PFSK-1 (cell line): ENCODE measurements around the gene HIVEP2.

Experiments
- FOXP2 ChIP-seq: optimal IDR thresholded peaks from 2 replicates; pipeline ENCODE3; 2011; ENCODE audit warnings: borderline replicate concordance, control low read depth, inconsistent platforms; ENCODE audit not compliant: insufficient read depth; ENCODE audit errors: extremely low read length, extremely low read depth
- POLR2AphosphoS5 ChIP-seq: IDR thresholded peaks from 2 replicates; pipeline ENCODE4 v1.6.1; 2012; ENCODE audit warnings: low read depth, mild to moderate bottlenecking, control low read depth, low read length, moderate library complexity
- REST ChIP-seq, 2 experiments: IDR thresholded peaks; 2 replicates each; pipeline versions ENCODE4 v1.6.1 to v1.8.0; 2011 to 2012; ENCODE audit warnings: low read depth in 2 of 2, low read length in 2 of 2, control low read depth in 1 of 2, inconsistent platforms in 1 of 2, mild to moderate bottlenecking in 1 of 2, moderate library complexity in 1 of 2; ENCODE audit not compliant: insufficient read depth in 1 of 2
- SIN3A ChIP-seq: IDR thresholded peaks from 2 replicates; pipeline ENCODE4 v1.6.1; 2012; ENCODE audit warnings: mild to moderate bottlenecking, low read length, moderate library complexity, borderline replicate concordance; ENCODE audit not compliant: insufficient read depth
- TAF1 ChIP-seq: IDR thresholded peaks from 2 replicates; pipeline ENCODE4 v1.6.1; 2012; ENCODE audit warnings: low read length, control low read depth, borderline replicate concordance; ENCODE audit not compliant: insufficient read depth

HIVEP2 gene

GRCh38 chr6:142856624-142857232 lies 88.2 kb downstream of the HIVEP2 start:
- no peak for TF ChIP-seq FOXP2
- TF ChIP-seq REST (IDR thresholded peaks at IDR 0.05; ENCODE audit: insufficient read depth in 1 of 2, low read depth in 2 of 2, low read length in 2 of 2) = no peak
- TF ChIP-seq POLR2AphosphoS5 = no peak
- TF ChIP-seq SIN3A = no peak
- no peak for TF ChIP-seq TAF1

- TF ChIP-seq SIN3A (no peak), FOXP2 (no peak), POLR2AphosphoS5 (no peak), REST (IDR thresholded peaks at IDR 0.05; ENCODE audit: insufficient read depth in 1 of 2, low read depth in 2 of 2, low read length in 2 of 2) (no peak), TAF1 (no peak)
Measured at GRCh38 chr6:142855893-142856623, 88.9 kb downstream of the HIVEP2 start.

- TF ChIP-seq POLR2AphosphoS5 (no peak), TAF1 (no peak), FOXP2 (no peak), REST (IDR thresholded peaks at IDR 0.05; ENCODE audit: insufficient read depth in 1 of 2, low read depth in 2 of 2, low read length in 2 of 2) (no peak), SIN3A (no peak)
Measured at GRCh38 chr6:142854589-142855488, 90.1 kb downstream of the HIVEP2 start.

GRCh38 chr6:142853244-142854180 lies 91.5 kb downstream of the HIVEP2 start:
- TF ChIP-seq SIN3A = no peak
- TF ChIP-seq POLR2AphosphoS5 = no peak
- TF ChIP-seq TAF1 = no peak
- TF ChIP-seq REST (IDR thresholded peaks at IDR 0.05; ENCODE audit: insufficient read depth in 1 of 2, low read depth in 2 of 2, low read length in 2 of 2) = no peak
- TF ChIP-seq FOXP2 = no peak
